Bronchial epithelial cell (primary cell): ENCODE results near the gene RSRC1. TPM values are rescaled to one million over a fixed set of nuclear protein-coding genes. Genes with fewer than 3 reads are reported as not detected.

Experiments used
- DNase-seq: peaks from one replicate; pipeline ENCODE4 v3.0.0-alpha.2; 2010; ENCODE audit warnings: low read depth
- FAIRE-seq: peaks from 2 replicates; lab custom pipeline; 2011; peaks lifted over from hg19 to GRCh38; lab: Jason Lieb, UNC
- H3K27me3 ChIP-seq: 2 replicates; pipeline ENCODE4 v1.5.1; 2011; ENCODE audit warnings: low read length; ENCODE audit not compliant: control insufficient read depth, insufficient read depth
- H3K36me3 ChIP-seq: 2 replicates; pipeline ENCODE4 v1.5.1; 2011; ENCODE audit warnings: low read length; ENCODE audit not compliant: control insufficient read depth, insufficient read depth
- H3K4me3 ChIP-seq: 2 replicates; pipeline ENCODE4 v1.5.1; 2011; ENCODE audit warnings: mild to moderate bottlenecking, low read depth, low read length, control low read depth
- CTCF ChIP-seq: IDR thresholded peaks from 2 replicates; pipeline ENCODE4 v1.5.1; 2011; ENCODE audit warnings: mild to moderate bottlenecking, moderate library complexity, low read length, control low read depth, inconsistent platforms; ENCODE audit not compliant: insufficient read depth, severe bottlenecking
- total RNA-seq: library from RNA; depleted of rRNA; stranded (reverse); fragments of >200 nt; gene quantifications from 2 replicates; pipeline ENCODE4 v1.2.1, GENCODE V29; 2014

RSRC1 gene
- total RNA-seq, 1 donor from 2014 or later = 20.8 TPM

GRCh38 chr3:158233791-158234190 lies 123.9 kb downstream of the RSRC1 start:
- no peak for DNase-seq
- no peak for TF ChIP-seq CTCF
- FAIRE-seq = no peak

GRCh38 chr3:158244274-158244673 lies 134.4 kb downstream of the RSRC1 start:
- no peak for TF ChIP-seq CTCF
- Histone ChIP-seq H3K27me3 (no peaks in the 10 kb centered on the region), H3K4me3 (no peak overlapping the region), H3K36me3 (no peaks in the 10 kb centered on the region)
- no peak for FAIRE-seq
- DNase-seq = no peak

More at GRCh38 chr3:158233791-158234190, 123.9 kb downstream of the RSRC1 start:
- no peak overlapping the region for H3K4me3 ChIP-seq
- no peaks in the 10 kb centered on the region for H3K36me3 ChIP-seq
- no peaks in the 10 kb centered on the region for H3K27me3 ChIP-seq

GRCh38 chr3:158247288-158247687 lies 137.4 kb downstream of the RSRC1 start:
- H3K27me3 ChIP-seq = no peaks in the 10 kb centered on the region
- DNase-seq (no peak), FAIRE-seq (no peak)
- no peak for TF ChIP-seq CTCF
- H3K4me3 ChIP-seq = no peak overlapping the region
- no peaks in the 10 kb centered on the region for H3K36me3 ChIP-seq

- no peak for TF ChIP-seq CTCF
- FAIRE-seq = no peak
- H3K27me3 ChIP-seq = no peaks in the 10 kb centered on the region
- H3K4me3 ChIP-seq = no peak overlapping the region
- DNase-seq = no peak
- no peaks in the 10 kb centered on the region for H3K36me3 ChIP-seq
Observed at GRCh38 chr3:158248261-158248660, 138.4 kb downstream of the RSRC1 start.

GRCh38 chr3:158249183-158249582 lies 139.3 kb downstream of the RSRC1 start:
- no peak for TF ChIP-seq CTCF
- Histone ChIP-seq H3K4me3 (no peak overlapping the region), H3K36me3 (no peaks in the 10 kb centered on the region), H3K27me3 (no peaks in the 10 kb centered on the region)
- FAIRE-seq (no peak), DNase-seq (no peak)

- no peaks in the 10 kb centered on the region for H3K36me3 ChIP-seq
- FAIRE-seq (no peak), DNase-seq (no peak)
- TF ChIP-seq CTCF = no peak
- no peak overlapping the region for H3K4me3 ChIP-seq
- H3K27me3 ChIP-seq = no peaks in the 10 kb centered on the region
Observed at GRCh38 chr3:158258619-158259018, 148.7 kb downstream of the RSRC1 start.
